ENCODE data around the gene SPPL3.

The SPPL3 gene

GRCh38 chr12:120719496-120720233, 184.5 kb downstream of the SPPL3 start:
- DNase-seq: no peak

GRCh38 chr12:120719072-120719471, 185.1 kb downstream of the SPPL3 start:
- no peak for DNase-seq

- DNase-seq: no peak
Measured at GRCh38 chr12:120718055-120718454, 186.1 kb downstream of the SPPL3 start.

- peak; percentile 78 for DNase-seq
Measured at GRCh38 chr12:120713861-120714482, 190.2 kb downstream of the SPPL3 start.

GRCh38 chr12:120712610-120713009, 191.5 kb downstream of the SPPL3 start:
- DNase-seq: no peak
